HEK293 (cell line): ENCODE data around the gene C1QTNF9B.
"Not testable (repeated sequence)": the region's sequence is repeated elsewhere in the genome, so short reads cannot be mapped to it uniquely, and the experiment has no call there.

Experiments used
- CTCF ChIA-PET: fragments of 350-600 bp; formaldehyde crosslinking; extraction: SDS; loops from one replicate; lab custom pipeline; 2021; ENCODE audit warnings: antibody characterized with exemption; lab: Yijun Ruan, JAX
- POLR2A ChIA-PET: fragments of 300-600 bp; formaldehyde crosslinking; extraction: SDS; loops from one replicate; lab custom pipeline; 2020; ENCODE audit warnings: antibody characterized with exemption, inconsistent platforms; lab: Yijun Ruan, JAX
- H3K27ac ChIP-seq: fragments of 200-500 bp; sonication (Bioruptor generic); 2 replicates; pipeline ENCODE4 v1.5.1; 2014; ENCODE audit warnings: low read depth, low read length, control low read depth, inconsistent platforms; ENCODE audit errors: extremely low read depth
- H3K36me3 ChIP-seq, 2 experiments: fragments of 200-500 bp in 1 of 2; sonication (Bioruptor generic) in 1 of 2; 1 replicate in 1 of 2; 2 replicates in 1 of 2; pipeline ENCODE4 v1.5.1; 2014 to 2017; ENCODE audit warnings: inconsistent platforms in 2 of 2, low read length in 2 of 2; ENCODE audit not compliant: control insufficient read depth in 2 of 2, insufficient read depth in 1 of 2
- H3K4me1 ChIP-seq: fragments of 200-500 bp; sonication (Bioruptor generic); 2 replicates; pipeline ENCODE4 v1.5.1; 2014; ENCODE audit warnings: mild to moderate bottlenecking, low read length, inconsistent platforms; ENCODE audit not compliant: control insufficient read depth, insufficient read depth
- H3K4me3 ChIP-seq: 2 replicates; pipeline ENCODE4 v1.5.1; 2011; ENCODE audit warnings: low read depth, mild to moderate bottlenecking, control low read depth, low read length, moderate library complexity
- H3K9me3 ChIP-seq: fragments of 200-500 bp; sonication (Bioruptor generic); 2 replicates; pipeline ENCODE4 v1.5.1; 2014; ENCODE audit warnings: low read depth, low read length, inconsistent platforms; ENCODE audit not compliant: control insufficient read depth, insufficient read depth
- SCRT2 ChIP-seq: fragments of 450-650 bp; formaldehyde crosslinking; IDR thresholded peaks from 2 replicates; pipeline ENCODE4 v1.5.1; 2016; ENCODE audit warnings: missing biosample characterization, missing genetic modification characterization
- ZFP69B ChIP-seq: fragments of 450-650 bp; formaldehyde crosslinking; IDR thresholded peaks from 2 replicates; pipeline ENCODE4 v1.5.1; 2016; ENCODE audit warnings: missing biosample characterization, missing genetic modification characterization
- ZNF132 ChIP-seq: fragments of 450-650 bp; formaldehyde crosslinking; IDR thresholded peaks from 2 replicates; pipeline ENCODE4 v1.5.1; 2017; ENCODE audit warnings: missing biosample characterization, missing genetic modification characterization, borderline replicate concordance
- ZNF2 ChIP-seq: fragments of 450-650 bp; formaldehyde crosslinking; IDR thresholded peaks from 2 replicates; pipeline ENCODE4 v1.5.1; 2016; ENCODE audit warnings: missing biosample characterization, missing genetic modification characterization
- ZNF223 ChIP-seq: fragments of 450-650 bp; formaldehyde crosslinking; IDR thresholded peaks from 2 replicates; pipeline ENCODE4 v1.5.1; 2016; ENCODE audit warnings: missing biosample characterization, missing genetic modification characterization
- ZNF280C ChIP-seq: fragments of 450-650 bp; formaldehyde crosslinking; IDR thresholded peaks from 2 replicates; pipeline ENCODE4 v1.5.1; 2016; ENCODE audit warnings: missing biosample characterization, missing genetic modification characterization
- ZNF341 ChIP-seq: fragments of 450-650 bp; formaldehyde crosslinking; IDR thresholded peaks from 2 replicates; pipeline ENCODE4; 2016; ENCODE audit warnings: low read depth, missing biosample characterization, missing genetic modification characterization
- ZNF366 ChIP-seq: fragments of 450-650 bp; formaldehyde crosslinking; conservative IDR thresholded peaks from 2 replicates; pipeline ENCODE4 v1.5.1; 2016; ENCODE audit warnings: missing biosample characterization, missing genetic modification characterization
- ZNF488 ChIP-seq: fragments of 450-650 bp; formaldehyde crosslinking; IDR thresholded peaks from 2 replicates; pipeline ENCODE4 v1.5.1; 2016; ENCODE audit warnings: missing biosample characterization, missing genetic modification characterization
- ZNF514 ChIP-seq: fragments of 450-650 bp; formaldehyde crosslinking; IDR thresholded peaks from 2 replicates; pipeline ENCODE4 v1.5.1; 2016; ENCODE audit warnings: missing biosample characterization, missing genetic modification characterization
- ZNF548 ChIP-seq: fragments of 450-650 bp; formaldehyde crosslinking; IDR thresholded peaks from 2 replicates; pipeline ENCODE4 v1.5.1; 2016; ENCODE audit warnings: missing biosample characterization, missing genetic modification characterization
- ZNF621 ChIP-seq: fragments of 450-650 bp; formaldehyde crosslinking; IDR thresholded peaks from 2 replicates; pipeline ENCODE4 v1.5.1; 2017; ENCODE audit warnings: missing biosample characterization, missing genetic modification characterization
- ZNF654 ChIP-seq: fragments of 450-650 bp; formaldehyde crosslinking; IDR thresholded peaks from 2 replicates; pipeline ENCODE4 v1.5.1; 2016; ENCODE audit warnings: low read depth, missing biosample characterization, missing genetic modification characterization
- ZNF664 ChIP-seq: fragments of 450-650 bp; formaldehyde crosslinking; IDR thresholded peaks from 2 replicates; pipeline ENCODE4 v1.5.1; 2016; ENCODE audit warnings: missing biosample characterization, missing genetic modification characterization
- ZNF677 ChIP-seq: fragments of 450-650 bp; IDR thresholded peaks from 2 replicates; pipeline ENCODE4 v1.5.0; 2018; ENCODE audit warnings: missing biosample characterization, mild to moderate bottlenecking, missing genetic modification characterization, moderate library complexity

The C1QTNF9B gene

GRCh38 chr13:23899555-23899954 is 2.3 kb upstream of the C1QTNF9B start:
- ChIA-PET CTCF (interaction anchor here (0.6 to 2.0 kb wide), 7 partner anchors 10 to 438 kb away, joined by 3 to 9 read pairs (median 4); partner anchors contain the start of gene MIPEP), POLR2A (no interaction called here)
- no peaks in the 10 kb centered on the region for H3K36me3 ChIP-seq
- no peak overlapping the region for H3K4me3 ChIP-seq
- no peaks in the 10 kb centered on the region for H3K4me1 ChIP-seq
- H3K27ac ChIP-seq, result no peak overlapping the region
- no peaks in the 10 kb centered on the region for H3K9me3 ChIP-seq
- no peak for TF ChIP-seq ZNF2 (tag by site-specific recombination)
- TF ChIP-seq ZNF514 (tag by site-specific recombination), result no peak

GRCh38 chr13:23898101-23898500 is 799 bp upstream of the C1QTNF9B start:
- ChIA-PET CTCF (interaction anchor here (1.1 to 1.2 kb wide), 2 partner anchors 190 to 1096 kb away, joined by 3 to 5 read pairs; no protein-coding TSS in a partner anchor), POLR2A (interaction anchor here (0.7 kb wide), 1 partner anchor 9 kb away, joined by 3 read pairs; the partner anchor contains the start of gene MIPEP)

GRCh38 chr13:23894746-23895145 is 2.6 kb downstream of the C1QTNF9B start:
- H3K9me3 ChIP-seq, H3K36me3 ChIP-seq, H3K27ac ChIP-seq, POLR2A ChIA-PET, H3K4me3 ChIP-seq, H3K4me1 ChIP-seq: not testable (repeated sequence)
- CTCF ChIA-PET, result interaction anchor here (0.6 kb wide), 1 partner anchor 26 kb away, joined by 3 read pairs; no protein-coding TSS in a partner anchor

More at GRCh38 chr13:23898101-23898500, 799 bp upstream of the C1QTNF9B start:
- no peaks in the 10 kb centered on the region for H3K36me3 ChIP-seq
- no peak for TF ChIP-seq ZNF514 (tag by site-specific recombination)
- no peak for TF ChIP-seq ZNF548 (tag by site-specific recombination)
- no peak for TF ChIP-seq ZNF621 (tag by site-specific recombination)
- TF ChIP-seq ZFP69B (tag by site-specific recombination), result no peak
- H3K27ac ChIP-seq, result no peak overlapping the region
- H3K4me1 ChIP-seq, result no peaks in the 10 kb centered on the region
- no peaks in the 10 kb centered on the region for H3K9me3 ChIP-seq
- no peak overlapping the region for H3K4me3 ChIP-seq

GRCh38 chr13:23893791-23894190 is 3.5 kb downstream of the C1QTNF9B start:
- H3K36me3 ChIP-seq, H3K27ac ChIP-seq, H3K4me1 ChIP-seq, H3K4me3 ChIP-seq, CTCF ChIA-PET, POLR2A ChIA-PET, H3K9me3 ChIP-seq: not testable (repeated sequence)

- Histone ChIP-seq H3K36me3 (peaks cover 3 to 4% of the 10 kb centered on the region in 2 experiments; a peak in 2 of 3 replicates), H3K4me3 (peak overlapping the region; percentile 18), H3K4me1 (no peaks in the 10 kb centered on the region), H3K9me3 (no peaks in the 10 kb centered on the region), H3K27ac (no peak overlapping the region)
- CTCF ChIA-PET, result interaction anchor here (0.6 to 1.8 kb wide), 17 partner anchors 10 to 1089 kb away, joined by 3 to 9 read pairs (median 3); no protein-coding TSS in a partner anchor
- POLR2A ChIA-PET, result interaction anchor here (0.6 kb wide), 1 partner anchor 8 kb away, joined by 3 read pairs; no protein-coding TSS in a partner anchor
- TF ChIP-seq ZNF488 (tag by site-specific recombination), result no peak
- 0 out of 2 replicates have a peak, but pooled peaks have one; percentile 6 for TF ChIP-seq ZNF664 (tag by site-specific recombination)
- TF ChIP-seq ZNF548 (tag by site-specific recombination), result no peak
- TF ChIP-seq ZNF223 (tag by site-specific recombination), result no peak
- 0 out of 2 replicates have a peak, but pooled peaks have one; percentile 24 for TF ChIP-seq ZNF366 (tag by site-specific recombination)
- peak; percentile 73 for TF ChIP-seq ZNF654 (tag by site-specific recombination)
- no peak for TF ChIP-seq ZNF132 (tag by site-specific recombination)
- peak; percentile 47; the same call in 1 of the 2 replicates for TF ChIP-seq SCRT2
- TF ChIP-seq ZNF280C (tag by site-specific recombination), result no peak
- peak; percentile 61 for TF ChIP-seq ZNF341 (tag by site-specific recombination)
- TF ChIP-seq ZNF677, result 0 out of 2 replicates have a peak, but pooled peaks have one; percentile 10
Measured at GRCh38 chr13:23889615-23890607, 7.4 kb downstream of the C1QTNF9B start.
